HG02610 (cell line): ENCODE results near the gene BANK1.

Source experiments
- ATAC-seq: cut with Tn5 transposase; IDR thresholded peaks from one replicate; pipeline ENCODE4 v1.9.1; 2021; ENCODE audit warnings: mild to moderate bottlenecking, moderate library complexity; ENCODE audit not compliant: unreplicated experiment

Gene BANK1

DNA sequence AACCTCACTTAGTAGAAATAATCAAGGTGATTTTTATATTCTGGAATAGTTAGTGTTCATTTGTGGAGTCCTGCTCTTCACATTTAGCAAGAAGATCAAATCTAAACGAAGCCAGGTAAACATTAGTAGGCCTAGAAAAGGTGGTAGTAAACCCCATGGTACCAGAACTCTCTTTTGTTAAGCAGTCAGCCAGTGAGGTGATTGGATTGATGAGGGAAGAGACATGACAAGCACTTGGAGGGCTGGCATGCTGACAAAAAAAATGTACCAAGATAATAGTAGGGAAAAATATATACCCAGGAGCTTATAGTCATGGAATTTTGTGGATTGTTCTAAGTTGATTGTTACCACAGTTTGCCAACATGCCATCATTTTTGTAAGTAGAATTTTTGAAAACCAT is 163.8 kb downstream of the BANK1 start:
- ATAC-seq: no peak

- ATAC-seq: no peak
Measured at GRCh38 chr4:101954975-101955678, 164.6 kb downstream of the BANK1 start.

DNA sequence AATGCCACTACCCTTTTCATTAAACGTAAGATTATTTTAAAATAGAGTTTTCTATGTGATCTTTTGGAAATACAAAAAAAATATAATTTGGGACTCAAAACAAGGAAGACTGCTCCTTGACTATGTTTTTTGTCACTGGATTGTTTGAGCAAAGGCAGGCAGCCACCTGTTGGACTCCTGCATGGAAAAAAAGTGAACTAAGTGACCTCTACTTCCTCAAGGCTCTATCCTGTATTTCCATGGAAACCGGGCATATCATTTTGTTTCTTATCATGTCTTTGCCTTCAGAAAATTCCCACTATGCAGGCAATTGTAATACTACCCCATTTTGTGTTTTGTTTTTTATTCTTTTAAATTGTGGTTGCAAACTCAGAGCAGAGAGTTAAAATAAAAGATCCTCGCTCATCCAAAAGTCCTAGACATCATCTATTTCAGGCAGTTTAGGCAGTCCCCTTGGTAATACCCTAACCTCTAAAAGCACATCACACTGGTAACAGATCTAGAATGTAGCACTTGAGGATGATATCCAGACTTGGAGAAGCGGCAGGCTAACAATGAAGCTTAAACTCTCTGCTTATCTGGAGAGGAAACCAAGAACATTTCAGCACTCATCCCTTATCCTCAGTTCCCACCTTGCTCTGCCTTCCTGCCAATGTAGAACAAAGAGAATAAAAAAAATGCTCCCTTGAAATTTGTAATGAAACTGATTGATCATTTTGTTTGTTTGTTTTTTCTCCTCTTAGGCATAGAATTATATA is 165.7 kb downstream of the BANK1 start:
- ATAC-seq: no peak

GRCh38 chr4:101958547-101958946 is 168.0 kb downstream of the BANK1 start:
- ATAC-seq: no peak

GRCh38 chr4:101960431-101960830 is 169.9 kb downstream of the BANK1 start:
- ATAC-seq: no peak

- ATAC-seq: no peak
Measured at GRCh38 chr4:101961144-101961543, 170.6 kb downstream of the BANK1 start.

DNA sequence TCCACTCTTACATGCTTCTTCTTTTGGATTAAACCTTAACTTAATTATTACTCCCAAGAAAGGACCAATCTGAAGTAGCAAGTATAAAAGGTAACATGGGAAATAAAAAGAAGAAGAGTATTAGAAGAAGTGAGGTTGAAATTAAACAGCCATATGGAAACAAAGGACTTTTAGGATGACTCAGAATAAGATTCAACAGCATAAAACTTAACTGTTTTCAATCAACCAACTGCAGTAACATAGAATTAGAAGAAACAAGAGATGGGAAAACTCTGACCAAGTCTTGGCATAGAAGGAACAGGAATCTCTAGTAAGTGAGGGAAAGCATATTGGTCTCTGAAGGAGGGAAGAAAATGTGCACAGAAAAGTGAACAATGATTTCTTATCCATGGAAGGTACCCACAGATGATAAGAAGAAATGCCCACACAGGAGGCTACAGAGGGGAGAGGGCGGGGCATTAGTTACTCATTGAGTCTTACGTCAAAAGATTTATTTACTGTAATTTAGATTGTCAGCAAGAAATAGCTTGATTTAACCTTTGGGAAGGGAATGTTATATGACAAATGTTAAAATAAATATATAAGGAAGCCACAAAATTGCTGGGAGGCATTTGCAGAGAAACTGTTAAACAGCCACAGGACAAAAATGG is 177.3 kb downstream of the BANK1 start:
- no peak for ATAC-seq

DNA sequence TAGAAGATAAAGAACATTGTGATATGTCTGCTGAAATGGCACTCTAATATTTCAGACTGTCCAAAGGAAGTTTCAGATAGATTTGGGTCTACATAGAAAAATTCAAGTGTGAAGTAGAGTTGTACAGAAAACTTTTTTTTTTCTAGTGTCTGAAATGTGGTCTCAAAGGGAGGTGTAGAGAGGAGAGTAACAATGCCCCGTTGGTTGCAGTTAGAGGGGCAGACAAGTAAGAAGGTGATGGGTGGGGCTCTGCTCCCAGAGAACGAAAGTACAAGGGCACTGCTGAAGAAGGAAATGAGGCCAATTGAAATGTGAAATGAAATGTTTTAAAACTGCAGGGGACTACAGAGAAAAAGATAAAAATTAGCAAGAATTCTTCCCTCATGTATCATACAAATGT is 177.8 kb downstream of the BANK1 start:
- ATAC-seq: no peak

DNA sequence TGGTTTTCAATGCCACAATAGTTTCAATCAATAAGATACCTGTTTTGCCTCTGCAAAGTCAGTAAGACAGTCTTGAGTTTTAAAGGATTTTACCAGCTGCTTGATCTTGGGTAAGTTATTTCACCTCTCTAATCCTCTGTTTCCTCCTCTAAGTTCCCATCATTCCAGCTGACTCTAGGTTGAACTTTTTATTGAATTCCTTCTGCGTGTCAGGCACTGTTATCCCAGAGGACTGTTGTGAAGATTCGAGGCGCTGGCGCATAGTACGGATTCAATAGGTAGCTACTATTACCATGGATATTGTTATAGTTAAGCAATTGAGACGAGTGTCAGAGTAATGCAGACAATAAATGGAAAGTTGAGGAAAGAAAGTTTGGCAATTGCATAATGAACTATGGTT is 179.4 kb downstream of the BANK1 start:
- ATAC-seq: no peak

DNA sequence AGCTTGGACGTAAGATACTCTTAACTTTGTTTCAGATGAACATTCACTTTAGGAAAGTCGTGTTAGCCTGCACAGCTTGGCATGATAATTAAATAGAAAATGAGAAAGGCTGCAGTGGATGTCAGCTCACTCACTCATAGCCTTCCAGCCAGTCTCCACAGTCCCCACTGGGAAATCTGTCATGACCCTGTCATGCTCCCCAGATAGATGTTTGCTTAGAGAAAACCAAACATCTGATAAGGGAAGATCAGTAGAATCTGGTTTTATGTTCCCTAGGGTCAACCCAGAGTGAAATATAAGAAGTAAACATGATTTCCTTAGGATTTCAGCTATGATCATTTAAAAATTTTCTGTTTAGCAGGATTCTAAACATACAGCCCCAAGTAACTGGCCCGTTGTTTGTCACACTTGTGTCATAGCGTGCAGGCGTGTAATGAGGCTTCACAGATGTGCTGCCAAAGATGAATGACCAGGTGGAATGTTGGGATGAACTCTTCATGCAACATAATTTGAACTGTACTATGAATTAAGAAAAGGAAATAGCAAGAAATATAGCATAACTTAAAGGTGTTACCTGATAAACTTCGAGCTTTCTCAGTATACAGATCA is 180.1 kb downstream of the BANK1 start:
- no peak for ATAC-seq

- no peak for ATAC-seq
Measured at GRCh38 chr4:101972791-101973190, 182.3 kb downstream of the BANK1 start.

- ATAC-seq: no peak
Measured at GRCh38 chr4:101973361-101973760, 182.8 kb downstream of the BANK1 start.

DNA sequence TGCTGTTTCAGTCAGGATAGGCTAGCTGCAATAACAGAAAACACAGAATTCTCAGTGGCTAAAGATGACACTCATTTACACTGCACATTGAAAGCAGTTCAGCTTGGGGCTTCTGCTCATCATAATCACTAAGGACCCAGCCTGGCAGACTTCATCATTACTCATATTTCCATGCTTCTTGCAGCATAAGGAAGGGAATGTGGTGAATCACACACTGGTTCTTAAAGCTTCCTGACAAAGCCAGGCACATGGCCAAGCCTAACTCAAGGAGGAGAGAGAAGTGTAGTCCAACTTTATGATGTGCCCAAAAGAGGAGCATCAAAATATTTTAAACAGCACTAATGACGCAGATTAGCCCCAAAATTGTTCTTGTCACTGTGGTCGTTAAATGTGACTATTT is 186.5 kb downstream of the BANK1 start:
- ATAC-seq: no peak

DNA sequence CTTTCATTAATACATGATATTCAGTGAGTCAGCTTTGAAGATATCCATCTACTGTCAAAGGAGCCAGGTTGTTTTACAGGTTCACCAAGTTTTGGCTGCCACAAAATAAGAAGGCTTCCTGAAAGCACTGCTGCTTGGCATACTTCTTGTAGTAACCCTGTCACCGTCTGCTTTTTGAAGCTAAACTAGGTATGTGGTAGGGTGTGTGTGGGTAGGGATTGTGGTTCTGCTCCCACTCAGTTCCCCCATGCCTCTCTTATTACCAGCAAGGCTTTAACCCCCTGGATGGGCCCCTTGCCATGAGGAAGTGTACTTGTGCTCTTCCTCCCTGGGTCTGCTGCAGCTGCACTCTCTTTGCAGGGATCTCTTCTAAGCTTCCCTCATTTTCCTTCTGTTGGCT is 191.2 kb downstream of the BANK1 start:
- ATAC-seq: no peak

GRCh38 chr4:101983835-101984234 is 193.3 kb downstream of the BANK1 start:
- ATAC-seq: no peak

DNA sequence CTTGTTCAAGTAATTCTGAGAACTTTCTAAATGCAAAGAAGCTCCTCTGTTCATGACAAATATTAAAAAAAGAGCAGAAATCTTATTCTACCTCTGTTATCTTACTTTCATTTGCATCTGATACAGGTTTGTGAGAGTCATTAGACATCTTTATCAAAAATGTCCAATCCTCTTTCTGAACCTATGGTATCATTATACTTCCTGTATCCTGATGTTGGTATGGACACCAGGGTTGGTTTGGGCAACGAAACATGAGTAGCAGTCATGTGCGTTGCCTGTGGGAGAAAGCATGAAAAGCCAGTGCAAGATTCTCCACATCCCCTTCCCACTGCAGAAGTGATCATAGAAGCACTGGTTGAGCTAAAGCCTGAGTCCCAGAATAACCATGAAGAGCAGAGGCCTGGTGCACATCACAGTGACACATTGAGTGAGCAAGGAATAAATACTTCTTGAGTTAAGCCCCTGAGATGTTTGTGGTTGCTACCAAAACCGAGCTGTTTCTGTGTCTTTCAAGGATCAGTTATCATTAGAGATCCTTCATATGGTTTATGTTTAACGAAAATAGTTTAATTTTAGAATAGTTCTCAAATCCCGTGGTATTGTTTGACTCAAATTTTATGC is 197.2 kb downstream of the BANK1 start:
- ATAC-seq: peak; percentile 94

DNA sequence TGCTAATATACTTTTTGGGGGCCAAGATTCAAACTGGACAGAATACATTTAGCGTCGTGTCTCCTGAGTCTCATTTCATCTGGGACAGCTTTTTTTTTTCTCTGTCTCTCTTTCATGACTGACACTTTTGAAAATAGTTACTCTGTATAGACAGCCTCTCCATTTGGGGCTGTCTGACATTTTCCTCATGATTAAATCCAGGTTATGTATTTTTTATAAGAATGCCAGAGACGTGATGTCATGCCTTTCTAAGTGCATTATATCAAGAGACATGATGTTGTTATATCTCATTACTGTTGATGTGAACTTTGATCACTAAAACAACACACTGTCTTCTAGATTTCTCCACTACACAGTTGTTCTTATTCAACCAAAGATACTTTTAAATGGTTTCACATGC is 199.0 kb downstream of the BANK1 start:
- ATAC-seq: no peak

DNA sequence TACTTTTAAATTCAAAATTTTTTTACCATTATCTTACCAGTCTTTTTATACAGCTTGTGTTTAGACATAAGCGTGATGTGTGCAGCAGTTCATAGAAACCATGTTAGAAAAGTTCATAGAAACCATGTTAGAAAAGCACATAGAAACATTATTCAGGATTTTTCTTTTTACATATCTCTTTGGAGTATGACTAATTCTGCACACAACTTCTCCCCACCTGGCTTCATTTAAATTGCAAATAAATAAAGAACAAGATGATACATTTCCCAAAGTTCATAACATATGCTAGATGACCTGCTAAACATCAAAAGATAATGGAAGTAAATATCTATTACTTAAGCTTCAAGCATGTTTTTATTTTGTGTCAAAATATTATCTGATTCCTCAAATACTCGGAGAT is 201.9 kb downstream of the BANK1 start:
- ATAC-seq: no peak

DNA sequence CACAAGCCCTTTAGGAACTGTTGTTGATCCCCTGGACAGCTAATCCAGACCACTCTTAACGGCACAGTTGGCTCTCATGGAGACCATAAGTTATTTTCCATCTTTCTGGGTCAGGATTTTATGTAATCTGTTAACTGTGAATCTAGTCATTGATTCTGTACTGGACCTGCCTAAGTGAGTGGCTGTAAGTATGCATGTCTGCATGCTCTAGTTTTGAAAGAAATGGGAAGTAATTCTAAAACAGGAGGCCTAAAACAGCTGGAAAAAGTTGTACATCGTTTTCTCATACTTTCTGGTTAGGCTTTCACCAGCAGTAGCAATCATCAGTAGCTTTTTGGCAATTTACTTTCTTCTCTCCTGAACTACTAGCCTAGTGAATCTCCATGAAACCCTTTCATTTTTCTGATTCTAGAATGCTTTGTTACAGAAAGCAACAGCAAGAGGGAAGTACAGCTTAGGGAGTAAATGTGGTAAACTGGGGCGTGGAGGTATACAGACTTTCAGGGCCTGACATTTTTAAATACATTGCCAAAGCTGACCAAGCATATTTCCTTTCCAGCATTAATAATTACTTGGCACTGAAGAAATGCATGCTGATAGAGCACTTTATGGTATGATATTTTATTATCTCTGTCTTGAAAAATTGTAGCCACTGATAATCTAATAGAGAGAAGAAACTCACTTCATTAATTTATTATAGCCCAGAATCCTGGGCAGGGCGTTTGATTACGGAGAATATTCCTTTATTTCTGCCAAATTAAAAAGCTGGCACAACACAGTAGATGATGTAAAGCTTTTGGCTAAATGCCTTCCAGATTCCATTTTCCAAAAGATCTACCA is 202.7 kb downstream of the BANK1 start:
- ATAC-seq: no peak
